Effector CD8-positive, alpha-beta T cell (primary cell): Measurements from ENCODE around the gene POU2F1.

Experiments used
- DNase-seq: peaks from one replicate; lab custom pipeline; 2025; lab: John Stamatoyannopoulos, UW

POU2F1 gene

DNA sequence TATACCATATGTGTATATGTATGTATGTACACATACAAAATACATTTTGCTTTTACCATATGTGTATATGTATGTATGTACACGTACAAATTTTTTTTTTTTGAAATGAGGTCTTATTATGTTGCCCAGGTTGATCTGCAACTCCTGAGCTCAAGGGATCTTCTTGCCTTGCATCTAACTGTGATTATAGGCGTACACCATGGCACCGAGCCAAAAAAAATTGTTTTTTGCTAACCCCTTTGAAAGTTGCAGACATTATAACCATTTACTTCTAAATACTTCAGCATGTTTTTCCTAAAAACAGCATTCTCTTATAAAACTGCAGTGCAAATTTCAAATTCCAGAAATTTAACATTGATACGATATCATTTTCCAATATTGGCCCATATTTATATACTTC, 147.0 kb downstream of the POU2F1 start:
- DNase-seq, result no peak

- DNase-seq, result no peak
Observed at GRCh38 chr1:167369175-167369574, 148.5 kb downstream of the POU2F1 start.

DNA sequence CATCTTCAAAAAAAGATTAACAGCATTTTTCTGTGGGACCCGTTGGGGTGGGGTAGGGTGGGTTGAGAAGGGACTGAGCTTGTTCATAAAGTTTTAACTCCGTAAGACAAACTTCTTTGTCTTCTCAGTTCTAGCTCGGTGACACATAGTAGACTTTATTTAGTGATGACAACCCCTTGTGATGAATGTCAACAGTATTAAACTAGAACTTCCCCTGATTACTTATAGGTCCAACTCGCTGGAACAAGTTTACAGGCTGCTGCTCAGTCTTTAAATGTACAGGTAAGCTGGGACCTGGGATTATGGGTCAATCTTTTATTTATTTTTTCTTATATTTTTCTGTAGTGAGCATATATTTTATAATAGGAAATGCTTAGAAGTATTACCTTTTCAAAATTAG, 149.2 kb downstream of the POU2F1 start:
- DNase-seq, result no peak

- DNase-seq, result no peak
Observed at GRCh38 chr1:167371030-167371429, 150.3 kb downstream of the POU2F1 start.

GRCh38 chr1:167373398-167373797, 152.7 kb downstream of the POU2F1 start:
- DNase-seq, result no peak

DNA sequence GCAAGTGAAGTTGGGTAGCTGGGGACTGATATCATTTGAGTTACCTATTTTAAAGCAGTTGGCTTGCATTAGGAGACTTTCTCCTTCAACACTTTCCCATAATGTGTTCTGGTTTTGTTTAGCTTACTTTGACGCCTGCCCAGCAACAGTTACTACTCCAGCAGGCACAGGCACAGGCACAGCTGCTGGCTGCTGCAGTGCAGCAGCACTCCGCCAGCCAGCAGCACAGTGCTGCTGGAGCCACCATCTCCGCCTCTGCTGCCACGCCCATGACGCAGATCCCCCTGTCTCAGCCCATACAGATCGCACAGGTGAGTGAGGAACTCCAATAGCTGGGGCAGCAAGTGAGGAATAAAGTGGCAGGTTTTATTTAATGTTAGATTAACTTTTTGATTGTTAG, 153.3 kb downstream of the POU2F1 start:
- no peak for DNase-seq

- DNase-seq, result no peak
Observed at GRCh38 chr1:167375949-167376348, 155.3 kb downstream of the POU2F1 start.

DNA sequence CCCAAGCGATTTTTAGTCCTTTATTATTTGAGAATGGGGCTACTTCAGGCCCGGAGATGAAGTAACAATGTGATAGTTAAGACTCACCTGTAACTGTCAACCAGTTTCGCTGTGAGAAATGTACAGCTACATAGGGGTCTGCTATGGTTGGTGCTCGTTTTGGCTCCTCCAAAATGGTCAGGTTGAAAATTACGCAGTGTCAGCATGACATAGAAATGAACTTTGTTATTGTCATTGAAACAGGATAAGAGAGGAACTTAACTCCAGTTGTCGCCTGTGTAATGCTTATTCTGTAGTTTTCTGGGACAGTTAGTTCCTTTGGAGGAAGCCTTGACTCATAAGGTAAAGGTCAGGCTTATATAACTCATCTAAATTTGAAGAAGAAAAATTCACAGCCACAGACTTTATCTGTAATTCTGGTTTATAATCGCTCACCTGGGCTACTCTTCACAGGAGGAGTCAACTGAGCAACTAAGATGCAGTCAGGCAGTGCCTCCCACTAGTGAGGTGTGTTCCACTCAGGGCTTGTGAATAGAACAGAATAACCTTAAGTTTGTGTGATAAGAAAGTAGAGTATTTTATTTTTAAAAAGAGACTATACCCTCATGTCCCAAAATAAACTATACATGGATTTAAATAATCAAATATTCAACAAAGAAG, 166.7 kb downstream of the POU2F1 start:
- no peak for DNase-seq

DNA sequence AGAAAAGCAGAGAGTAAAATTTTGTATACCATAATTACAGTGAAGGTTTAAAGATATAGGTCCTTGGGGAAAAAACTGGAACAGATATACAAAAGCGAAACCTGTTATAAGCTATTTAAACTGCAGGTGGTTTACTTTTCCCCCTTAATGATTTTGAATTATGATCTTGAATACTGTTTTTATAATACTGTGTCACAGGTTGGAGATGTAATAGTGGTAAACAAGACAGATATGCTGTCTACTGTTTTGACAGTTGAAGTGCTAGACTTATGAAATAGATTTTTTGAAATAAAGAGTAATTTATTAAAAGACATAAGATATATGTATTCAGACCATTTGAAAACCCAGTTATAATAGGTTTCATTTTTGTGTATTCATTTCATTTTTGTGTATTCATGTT, 168.3 kb downstream of the POU2F1 start:
- DNase-seq, result no peak

- DNase-seq, result no peak
Observed at GRCh38 chr1:167392200-167392696, 171.6 kb downstream of the POU2F1 start.

- no peak for DNase-seq
Observed at GRCh38 chr1:167400359-167400953, 179.8 kb downstream of the POU2F1 start.

DNA sequence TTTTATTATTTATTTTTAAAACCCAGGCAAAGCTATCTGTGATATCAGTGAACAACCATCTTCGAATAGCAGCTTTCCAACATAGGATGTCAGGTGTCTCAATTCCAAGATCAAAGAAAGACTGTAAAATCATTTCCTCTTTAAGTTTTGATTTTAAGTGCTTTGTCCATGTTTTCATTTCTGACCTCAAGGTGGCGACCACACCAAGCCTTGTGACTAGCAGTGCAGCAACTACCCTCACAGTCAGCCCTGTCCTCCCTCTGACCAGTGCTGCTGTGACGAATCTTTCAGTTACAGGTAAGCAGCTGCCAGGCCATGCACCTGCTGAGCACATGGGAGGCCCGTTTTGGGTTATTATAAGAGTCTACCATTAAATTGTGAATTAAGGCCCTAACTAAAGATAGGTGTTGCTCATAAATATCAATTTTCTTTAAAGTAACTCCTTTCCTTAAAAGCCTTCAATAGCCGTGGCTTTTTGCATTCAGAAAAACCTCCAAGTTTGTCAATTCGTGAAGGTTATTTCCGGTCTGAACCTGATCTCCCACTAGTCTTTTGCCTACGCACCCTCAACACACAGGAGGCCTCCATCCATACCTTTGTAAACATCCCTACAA, 180.7 kb downstream of the POU2F1 start:
- DNase-seq, result peak; percentile 24

GRCh38 chr1:167404161-167404888, 183.6 kb downstream of the POU2F1 start:
- DNase-seq, result no peak

- no peak for DNase-seq
Observed at GRCh38 chr1:167404908-167405307, 184.2 kb downstream of the POU2F1 start.

DNA sequence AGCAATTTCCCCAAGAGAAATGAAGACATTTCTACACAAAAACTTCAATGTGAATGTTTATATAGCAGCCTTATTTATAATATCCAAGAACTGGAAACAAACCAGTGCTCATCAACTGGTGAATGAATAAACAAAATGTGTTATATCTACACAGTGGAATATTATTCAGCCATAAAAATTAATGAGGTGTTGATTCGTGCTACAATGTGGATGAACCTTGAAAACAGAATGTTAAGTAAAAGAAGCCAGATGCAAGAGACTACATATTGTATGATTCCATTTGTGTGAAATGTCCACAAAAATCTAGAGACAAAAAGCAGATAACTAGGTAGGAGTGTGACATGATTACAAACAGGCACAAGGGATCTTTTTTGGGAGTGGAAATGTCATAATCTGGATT, 187.7 kb downstream of the POU2F1 start:
- DNase-seq, result no peak

GRCh38 chr1:167409183-167409582, 188.5 kb downstream of the POU2F1 start:
- DNase-seq, result no peak

- no peak for DNase-seq
Observed at GRCh38 chr1:167412072-167412471, 191.4 kb downstream of the POU2F1 start.

DNA sequence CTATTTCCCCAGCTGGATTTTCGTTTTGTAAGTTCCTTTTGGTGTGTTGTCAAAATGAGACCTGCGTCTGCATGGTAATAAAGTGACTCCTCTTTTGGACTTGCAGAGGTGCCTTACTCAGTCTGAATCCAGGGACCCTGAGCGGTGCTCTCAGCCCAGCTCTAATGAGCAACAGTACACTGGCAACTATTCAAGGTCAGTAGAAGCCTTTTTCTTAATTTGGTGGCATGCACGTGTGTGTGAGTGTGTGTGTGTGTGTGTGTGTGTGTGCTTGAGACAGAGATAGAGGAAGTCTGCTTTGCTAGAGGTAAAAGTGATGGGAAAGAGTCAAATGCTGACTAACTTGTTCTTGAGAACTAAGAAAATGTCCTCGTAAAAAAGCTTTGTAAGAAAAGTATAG, 192.2 kb downstream of the POU2F1 start:
- DNase-seq, result no peak

- DNase-seq, result no peak
Observed at GRCh38 chr1:167413328-167413727, 192.6 kb downstream of the POU2F1 start.

- no peak for DNase-seq
Observed at GRCh38 chr1:167416506-167416905, 195.8 kb downstream of the POU2F1 start.

GRCh38 chr1:167418391-167418790, 197.7 kb downstream of the POU2F1 start:
- no peak for DNase-seq

DNA sequence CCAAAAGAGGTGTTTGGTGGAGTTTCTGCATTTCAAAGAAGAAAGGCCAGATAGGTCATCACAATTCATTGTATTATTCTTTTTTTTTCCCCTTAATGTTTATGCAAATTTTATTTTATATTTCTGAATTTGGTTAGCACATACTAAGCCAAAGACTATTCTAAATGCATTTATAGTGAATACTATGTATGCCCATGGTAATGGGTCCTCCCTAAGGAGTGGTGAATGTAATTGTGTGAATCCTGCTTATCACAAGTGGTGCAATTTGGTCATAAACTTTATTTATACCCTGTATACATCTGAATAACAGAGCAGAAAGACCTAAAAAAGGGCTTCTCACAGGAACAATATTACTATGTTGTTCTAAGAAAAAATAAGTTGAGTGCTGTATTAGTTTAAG, 198.6 kb downstream of the POU2F1 start:
- no peak for DNase-seq

DNA sequence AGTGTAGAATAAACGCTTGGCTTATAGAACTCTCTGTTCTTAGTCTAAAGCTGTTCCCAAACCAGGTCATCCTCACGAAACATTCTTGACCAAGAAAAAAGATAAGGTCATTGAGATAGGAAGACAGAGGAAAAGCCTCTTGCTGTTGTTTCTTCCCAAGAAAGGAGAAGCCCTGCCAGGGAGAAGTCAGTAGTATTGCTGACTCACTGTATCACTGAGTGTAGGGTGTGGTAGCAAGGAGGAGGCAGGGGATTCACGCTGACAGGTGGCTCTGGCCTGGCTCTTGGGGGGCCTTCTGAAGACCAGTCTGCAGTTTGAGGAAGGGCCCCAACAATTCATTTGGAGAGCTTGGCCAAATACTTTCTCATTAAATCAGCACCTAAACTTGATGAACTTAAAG, 199.8 kb downstream of the POU2F1 start:
- DNase-seq, result no peak
